WTC11 (cell line): ENCODE results near the gene PREX1. TPM values are rescaled to one million over a fixed set of nuclear protein-coding genes. Genes with fewer than 3 reads are reported as not detected.

ENCODE experiments used
- ATAC-seq: fragments of 200-7000 bp; cut with Tn5 transposase; 2 replicates; pipeline ENCODE4 v1.10.0; 2021; ENCODE audit warnings: mild to moderate bottlenecking, moderate library complexity
- CTCF ChIA-PET: fragments of 300-600 bp; sonication (Branson Sonifier 250); formaldehyde crosslinking; loops from one replicate; lab custom pipeline; 2021; ENCODE audit warnings: antibody characterized with exemption; lab: Charles Lee
- POLR2A ChIA-PET: fragments of 350-600 bp; sonication (Branson Sonifier 250); formaldehyde crosslinking; loops from one replicate; lab custom pipeline; 2021; ENCODE audit warnings: antibody characterized with exemption; lab: Charles Lee
- DNase-seq: peaks from one replicate; pipeline ENCODE4 v3.0.0; 2021; ENCODE audit warnings: low spot score
- H3K27ac Mint-ChIP-seq: 2 replicates; pipeline ENCODE4 v1.8.0; 2021; ENCODE audit warnings: mixed read lengths
- H3K27me3 Mint-ChIP-seq: 2 replicates; pipeline ENCODE4 v1.8.0; 2021; ENCODE audit warnings: low read depth, mild to moderate bottlenecking, moderate library complexity, mixed read lengths
- H3K36me3 Mint-ChIP-seq: 2 replicates; pipeline ENCODE4 v1.8.0; 2021; ENCODE audit warnings: mixed read lengths
- H3K4me1 Mint-ChIP-seq: 2 replicates; pipeline ENCODE4 v1.8.0; 2022; ENCODE audit warnings: mixed read lengths
- H3K4me3 Mint-ChIP-seq: 2 replicates; pipeline ENCODE4 v1.8.0; 2021; ENCODE audit warnings: mild to moderate bottlenecking, moderate library complexity, mixed read lengths
- H3K9me3 Mint-ChIP-seq: 2 replicates; pipeline ENCODE4 v1.8.0; 2021; ENCODE audit warnings: mixed read lengths
- ATF1 ChIP-seq: sonication (generic); formaldehyde crosslinking; IDR thresholded peaks from 2 replicates; pipeline ENCODE4 v1.8.1; 2023; ENCODE audit warnings: mild to moderate bottlenecking, moderate library complexity, missing genetic modification reagents
- E2F4 ChIP-seq: sonication (generic); formaldehyde crosslinking; IDR thresholded peaks from 2 replicates; pipeline ENCODE4 v1.8.1; 2022; ENCODE audit warnings: low read depth, mild to moderate bottlenecking, moderate library complexity, missing genetic modification reagents, borderline replicate concordance
- ESRRA ChIP-seq: sonication (generic); formaldehyde crosslinking; IDR thresholded peaks from 2 replicates; pipeline ENCODE4 v1.8.1; 2022; ENCODE audit warnings: mild to moderate bottlenecking, missing genetic modification reagents, borderline replicate concordance
- FOXJ3 ChIP-seq: sonication (generic); formaldehyde crosslinking; IDR thresholded peaks from 2 replicates; pipeline ENCODE4 v1.9.0; 2021; ENCODE audit warnings: missing genetic modification reagents, mild to moderate bottlenecking, borderline replicate concordance
- FOXP1 ChIP-seq: sonication (generic); formaldehyde crosslinking; IDR thresholded peaks from 2 replicates; pipeline ENCODE4 v1.8.0; 2022; ENCODE audit warnings: missing genetic modification reagents, mild to moderate bottlenecking, moderate library complexity, borderline replicate concordance
- GRHL2 ChIP-seq: fragments of 250-450 bp; sonication (Bioruptor Pico); IDR thresholded peaks from 2 replicates; pipeline ENCODE4 v1.8.0; 2022; ENCODE audit warnings: mild to moderate bottlenecking, moderate library complexity; ENCODE audit not compliant: insufficient replicate concordance, severe bottlenecking
- GTF2I ChIP-seq: fragments of 250-450 bp; sonication (Bioruptor Pico); conservative IDR thresholded peaks from 2 replicates; pipeline ENCODE4 v1.4.0; 2021; ENCODE audit warnings: mild to moderate bottlenecking
- IRF2 ChIP-seq: sonication (generic); formaldehyde crosslinking; IDR thresholded peaks from 2 replicates; pipeline ENCODE4 v1.8.0; 2022; ENCODE audit warnings: low read depth, missing genetic modification reagents, borderline replicate concordance
- JUN ChIP-seq: sonication (generic); formaldehyde crosslinking; IDR thresholded peaks from 2 replicates; pipeline ENCODE4 v1.8.0; 2023; ENCODE audit warnings: mild to moderate bottlenecking, missing genetic modification reagents
- MLX ChIP-seq: sonication (generic); formaldehyde crosslinking; IDR thresholded peaks from 2 replicates; pipeline ENCODE4 v1.8.1; 2023; ENCODE audit warnings: mild to moderate bottlenecking, missing genetic modification reagents, moderate library complexity
- NFATC4 ChIP-seq: fragments of 250-450 bp; sonication (Bioruptor Pico); IDR thresholded peaks from 2 replicates; pipeline ENCODE4 v1.9.0; 2021; ENCODE audit warnings: mild to moderate bottlenecking
- STAT6 ChIP-seq: sonication (generic); formaldehyde crosslinking; conservative IDR thresholded peaks from 2 replicates; pipeline ENCODE4 v1.8.1; 2023; ENCODE audit warnings: mild to moderate bottlenecking, low read depth, missing genetic modification reagents, moderate library complexity
- TCF7 ChIP-seq: sonication (generic); formaldehyde crosslinking; IDR thresholded peaks from 2 replicates; pipeline ENCODE4 v1.8.0; 2022; ENCODE audit warnings: mild to moderate bottlenecking, low read depth, missing genetic modification reagents, moderate library complexity
- TEAD1 ChIP-seq: sonication (generic); formaldehyde crosslinking; IDR thresholded peaks from 2 replicates; pipeline ENCODE4 v1.8.0; 2022; ENCODE audit warnings: mild to moderate bottlenecking, missing genetic modification reagents
- TP53 ChIP-seq: sonication (generic); formaldehyde crosslinking; IDR thresholded peaks from 2 replicates; pipeline ENCODE4 v1.8.1; 2023; ENCODE audit warnings: mild to moderate bottlenecking, missing genetic modification reagents
- ZMAT4 ChIP-seq: fragments of 250-450 bp; sonication (Bioruptor Pico); IDR thresholded peaks from 2 replicates; pipeline ENCODE4 v1.9.0; 2021; ENCODE audit warnings: mild to moderate bottlenecking
- ZNF232 ChIP-seq: sonication (generic); formaldehyde crosslinking; IDR thresholded peaks from 2 replicates; pipeline ENCODE4 v1.8.0; 2022; ENCODE audit warnings: mild to moderate bottlenecking, missing genetic modification reagents
- total RNA-seq: library from RNA; stranded (reverse); gene quantifications from 3 replicates; pipeline ENCODE4 v1.2.3, GENCODE V29; 2021
- TF ChIP-seq, protein P1 (sequence below): sonication (generic); formaldehyde crosslinking; IDR thresholded peaks from 2 replicates; pipeline ENCODE4 v1.8.0; 2022; ENCODE audit warnings: mild to moderate bottlenecking, missing genetic modification reagents
- TF ChIP-seq, protein P2 (sequence below): sonication (generic); formaldehyde crosslinking; IDR thresholded peaks from 2 replicates; pipeline ENCODE4 v1.8.1; 2022; ENCODE audit warnings: missing genetic modification reagents, borderline replicate concordance
- TF ChIP-seq, protein P3 (sequence below): fragments of 250-450 bp; sonication (Bioruptor Pico); IDR thresholded peaks from 2 replicates; pipeline ENCODE4 v2.1.2; 2022; ENCODE audit warnings: mild to moderate bottlenecking, moderate library complexity

Gene PREX1
- total RNA-seq, 1 experiment from 2014 or later: 17.3 TPM

DNA sequence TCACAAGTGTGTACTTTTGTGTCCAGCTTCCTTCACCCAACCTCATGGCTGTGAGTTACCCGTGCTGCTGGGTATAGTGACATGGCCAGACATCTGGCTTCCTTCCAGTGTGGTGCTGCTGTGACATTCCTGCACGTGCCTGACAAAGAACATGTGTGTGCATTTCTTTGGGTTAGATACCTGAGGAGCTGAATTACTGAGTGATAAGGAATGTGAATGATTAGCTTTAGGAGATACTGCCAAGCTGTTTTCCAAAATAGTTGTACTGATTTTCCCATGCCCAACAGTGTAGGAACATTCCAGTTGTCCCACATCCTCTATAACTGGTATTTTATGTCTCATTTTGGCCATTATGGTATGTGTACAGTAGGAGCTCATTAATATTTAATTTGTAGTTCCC is 132.5 kb downstream of the PREX1 start:
- no peak for DNase-seq
- no peaks in the 10 kb centered on the region for H3K9me3 Mint-ChIP-seq
- H3K27me3 Mint-ChIP-seq: no peaks in the 10 kb centered on the region
- ChIA-PET CTCF (interaction anchor here (7.5 kb wide), 1 partner anchor 38 kb away, joined by 97 read pairs; no protein-coding TSS in a partner anchor), POLR2A (no interaction called here)
- TF ChIP-seq ATF1 (CRISPR knock-in tag) (no peak), ZMAT4 (CRISPR knock-in tag) (no peak), ZNF232 (no peak), GTF2I (CRISPR knock-in tag) (no peak), TEAD1 (CRISPR knock-in tag) (no peak), STAT6 (no peak), FOXP1 (CRISPR knock-in tag) (no peak), FOXJ3 (no peak), JUN (CRISPR knock-in tag) (no peak)
- TF ChIP-seq, protein P1, sequence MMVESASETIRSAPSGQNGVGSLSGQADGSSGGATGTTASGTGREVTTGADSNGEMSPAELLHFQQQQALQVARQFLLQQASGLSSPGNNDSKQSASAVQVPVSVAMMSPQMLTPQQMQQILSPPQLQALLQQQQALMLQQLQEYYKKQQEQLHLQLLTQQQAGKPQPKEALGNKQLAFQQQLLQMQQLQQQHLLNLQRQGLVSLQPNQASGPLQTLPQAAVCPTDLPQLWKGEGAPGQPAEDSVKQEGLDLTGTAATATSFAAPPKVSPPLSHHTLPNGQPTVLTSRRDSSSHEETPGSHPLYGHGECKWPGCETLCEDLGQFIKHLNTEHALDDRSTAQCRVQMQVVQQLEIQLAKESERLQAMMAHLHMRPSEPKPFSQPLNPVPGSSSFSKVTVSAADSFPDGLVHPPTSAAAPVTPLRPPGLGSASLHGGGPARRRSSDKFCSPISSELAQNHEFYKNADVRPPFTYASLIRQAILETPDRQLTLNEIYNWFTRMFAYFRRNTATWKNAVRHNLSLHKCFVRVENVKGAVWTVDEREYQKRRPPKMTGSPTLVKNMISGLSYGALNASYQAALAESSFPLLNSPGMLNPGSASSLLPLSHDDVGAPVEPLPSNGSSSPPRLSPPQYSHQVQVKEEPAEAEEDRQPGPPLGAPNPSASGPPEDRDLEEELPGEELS (CRISPR knock-in tag): no peak
- H3K36me3 Mint-ChIP-seq: no peaks in the 10 kb centered on the region
- no peak overlapping the region for H3K27ac Mint-ChIP-seq
- H3K4me1 Mint-ChIP-seq: peaks cover 14% of the 10 kb centered on the region
- no peak overlapping the region for H3K4me3 Mint-ChIP-seq
- no peak for ATAC-seq

- Mint-ChIP-seq H3K4me3 (no peak overlapping the region), H3K4me1 (peaks cover 14% of the 10 kb centered on the region), H3K27me3 (no peaks in the 10 kb centered on the region), H3K36me3 (no peaks in the 10 kb centered on the region), H3K9me3 (no peaks in the 10 kb centered on the region), H3K27ac (no peak overlapping the region)
- ATAC-seq (no peak), DNase-seq (no peak)
- ChIA-PET CTCF (interaction anchor here (7.5 kb wide), 1 partner anchor 37 kb away, joined by 97 read pairs; no protein-coding TSS in a partner anchor), POLR2A (no interaction called here)
- TF ChIP-seq, protein P2, sequence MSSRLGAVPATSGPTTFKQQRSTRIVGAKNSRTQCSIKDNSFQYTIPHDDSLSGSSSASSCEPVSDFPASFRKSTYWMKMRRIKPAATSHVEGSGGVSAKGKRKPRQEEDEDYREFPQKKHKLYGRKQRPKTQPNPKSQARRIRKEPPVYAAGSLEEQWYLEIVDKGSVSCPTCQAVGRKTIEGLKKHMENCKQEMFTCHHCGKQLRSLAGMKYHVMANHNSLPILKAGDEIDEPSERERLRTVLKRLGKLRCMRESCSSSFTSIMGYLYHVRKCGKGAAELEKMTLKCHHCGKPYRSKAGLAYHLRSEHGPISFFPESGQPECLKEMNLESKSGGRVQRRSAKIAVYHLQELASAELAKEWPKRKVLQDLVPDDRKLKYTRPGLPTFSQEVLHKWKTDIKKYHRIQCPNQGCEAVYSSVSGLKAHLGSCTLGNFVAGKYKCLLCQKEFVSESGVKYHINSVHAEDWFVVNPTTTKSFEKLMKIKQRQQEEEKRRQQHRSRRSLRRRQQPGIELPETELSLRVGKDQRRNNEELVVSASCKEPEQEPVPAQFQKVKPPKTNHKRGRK: no peak
- no peak for TF ChIP-seq GRHL2 (CRISPR knock-in tag)
- no peak for TF ChIP-seq MLX (CRISPR knock-in tag)
- no peak for TF ChIP-seq FOXP1 (CRISPR knock-in tag)
- no peak for TF ChIP-seq TP53
These were observed 133.4 kb downstream of the PREX1 start for GRCh38 chr20:48694381-48694865.

DNA sequence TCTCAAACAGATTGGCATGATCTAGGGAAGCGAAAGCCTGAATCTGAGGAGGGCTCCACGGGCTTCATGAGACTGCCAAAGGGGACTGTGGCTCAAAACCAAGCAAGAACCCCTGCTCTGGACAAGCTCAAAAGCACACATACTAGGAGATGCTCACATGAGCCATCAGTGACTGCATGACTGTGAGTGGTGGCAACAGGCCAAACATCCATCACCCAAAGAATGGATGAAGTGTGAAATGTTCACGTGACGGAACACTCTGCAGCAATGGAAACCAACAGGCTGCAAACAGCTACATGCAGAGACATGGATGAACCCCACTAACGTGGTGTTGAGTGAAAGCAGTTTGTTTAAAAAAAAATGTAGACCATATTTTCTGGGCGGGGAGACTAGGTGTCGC is 136.3 kb downstream of the PREX1 start:
- no peak for ATAC-seq
- ChIA-PET POLR2A (no interaction called here), CTCF (interaction anchor here (1.0 kb wide), 1 partner anchor 34 kb away, joined by 4 read pairs; no protein-coding TSS in a partner anchor)
- peaks cover 5% of the 10 kb centered on the region; the same call in 1 of the 2 replicates for H3K36me3 Mint-ChIP-seq
- H3K9me3 Mint-ChIP-seq: no peaks in the 10 kb centered on the region; the same call in 1 of the 2 replicates
- H3K27ac Mint-ChIP-seq: no peak overlapping the region
- H3K27me3 Mint-ChIP-seq: no peaks in the 10 kb centered on the region
- H3K4me3 Mint-ChIP-seq: no peak overlapping the region
- H3K4me1 Mint-ChIP-seq: peaks cover 13% of the 10 kb centered on the region
- DNase-seq: no peak
- TF ChIP-seq ESRRA (CRISPR knock-in tag) (no peak), IRF2 (CRISPR knock-in tag) (no peak), E2F4 (no peak), NFATC4 (CRISPR knock-in tag) (no peak), TCF7 (CRISPR knock-in tag) (no peak), FOXJ3 (no peak)
- TF ChIP-seq, protein P3, sequence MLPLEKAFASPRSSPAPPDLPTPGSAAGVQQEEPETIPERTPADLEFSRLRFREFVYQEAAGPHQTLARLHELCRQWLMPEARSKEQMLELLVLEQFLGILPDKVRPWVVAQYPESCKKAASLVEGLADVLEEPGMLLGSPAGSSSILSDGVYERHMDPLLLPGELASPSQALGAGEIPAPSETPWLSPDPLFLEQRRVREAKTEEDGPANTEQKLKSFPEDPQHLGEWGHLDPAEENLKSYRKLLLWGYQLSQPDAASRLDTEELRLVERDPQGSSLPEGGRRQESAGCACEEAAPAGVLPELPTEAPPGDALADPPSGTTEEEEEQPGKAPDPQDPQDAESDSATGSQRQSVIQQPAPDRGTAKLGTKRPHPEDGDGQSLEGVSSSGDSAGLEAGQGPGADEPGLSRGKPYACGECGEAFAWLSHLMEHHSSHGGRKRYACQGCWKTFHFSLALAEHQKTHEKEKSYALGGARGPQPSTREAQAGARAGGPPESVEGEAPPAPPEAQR (CRISPR knock-in tag): no peak
- TF ChIP-seq, protein P2: no peak
